ENCODE measurements around the gene ROR1. TPM values are rescaled to one million over a fixed set of nuclear protein-coding genes. Genes with fewer than 3 reads are reported as not detected.

Gene ROR1
- total RNA-seq, 2 experiments from 2014 or later, result not detected

DNA sequence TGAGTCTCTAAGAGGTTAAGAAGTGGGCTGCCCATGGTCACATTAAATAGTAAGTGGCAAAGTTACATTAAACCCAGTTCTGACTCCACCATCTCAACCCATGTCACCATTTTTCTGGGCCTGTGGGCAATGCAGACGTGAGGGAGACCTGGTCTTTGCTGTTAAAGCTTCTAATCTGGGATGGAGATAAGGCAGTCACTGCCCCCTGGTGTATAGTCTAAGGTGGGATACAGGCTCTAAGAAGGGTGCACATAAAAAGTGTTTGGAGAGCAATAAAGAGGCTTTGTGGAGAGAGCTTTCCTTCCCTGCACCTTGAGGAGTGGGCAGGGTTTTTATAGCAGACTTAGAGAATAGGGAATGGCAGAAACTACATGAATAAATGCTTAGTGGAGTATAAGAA, 141.3 kb downstream of the ROR1 start:
- intact Hi-C loops (cut with micrococcal nuclease), result no loop called here
- H3K27me3 Mint-ChIP-seq, result peaks cover 1% of the 10 kb centered on the region
- TF ChIP-seq, protein P1, sequence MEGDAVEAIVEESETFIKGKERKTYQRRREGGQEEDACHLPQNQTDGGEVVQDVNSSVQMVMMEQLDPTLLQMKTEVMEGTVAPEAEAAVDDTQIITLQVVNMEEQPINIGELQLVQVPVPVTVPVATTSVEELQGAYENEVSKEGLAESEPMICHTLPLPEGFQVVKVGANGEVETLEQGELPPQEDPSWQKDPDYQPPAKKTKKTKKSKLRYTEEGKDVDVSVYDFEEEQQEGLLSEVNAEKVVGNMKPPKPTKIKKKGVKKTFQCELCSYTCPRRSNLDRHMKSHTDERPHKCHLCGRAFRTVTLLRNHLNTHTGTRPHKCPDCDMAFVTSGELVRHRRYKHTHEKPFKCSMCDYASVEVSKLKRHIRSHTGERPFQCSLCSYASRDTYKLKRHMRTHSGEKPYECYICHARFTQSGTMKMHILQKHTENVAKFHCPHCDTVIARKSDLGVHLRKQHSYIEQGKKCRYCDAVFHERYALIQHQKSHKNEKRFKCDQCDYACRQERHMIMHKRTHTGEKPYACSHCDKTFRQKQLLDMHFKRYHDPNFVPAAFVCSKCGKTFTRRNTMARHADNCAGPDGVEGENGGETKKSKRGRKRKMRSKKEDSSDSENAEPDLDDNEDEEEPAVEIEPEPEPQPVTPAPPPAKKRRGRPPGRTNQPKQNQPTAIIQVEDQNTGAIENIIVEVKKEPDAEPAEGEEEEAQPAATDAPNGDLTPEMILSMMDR (IDR thresholded peaks at IDR 0.05), result no peak
- H3K4me3 Mint-ChIP-seq, result no peak overlapping the region
- POLR2A ChIA-PET, result no interaction called here
- H3K27ac Mint-ChIP-seq, result no peak overlapping the region
- H3K9me3 Mint-ChIP-seq, result no peaks in the 10 kb centered on the region
- H3K4me1 Mint-ChIP-seq (ENCODE audit: low read depth), result no peaks in the 10 kb centered on the region
- DNase-seq, result no peak
- H3K36me3 Mint-ChIP-seq (ENCODE audit: low read depth), result no peaks in the 10 kb centered on the region
- CTCF ChIA-PET, result interaction anchor here (1.3 to 1.5 kb wide), 2 partner anchors 14 to 223 kb away, joined by 3 to 10 read pairs; no protein-coding TSS in a partner anchor
- no peak for ATAC-seq

DNA sequence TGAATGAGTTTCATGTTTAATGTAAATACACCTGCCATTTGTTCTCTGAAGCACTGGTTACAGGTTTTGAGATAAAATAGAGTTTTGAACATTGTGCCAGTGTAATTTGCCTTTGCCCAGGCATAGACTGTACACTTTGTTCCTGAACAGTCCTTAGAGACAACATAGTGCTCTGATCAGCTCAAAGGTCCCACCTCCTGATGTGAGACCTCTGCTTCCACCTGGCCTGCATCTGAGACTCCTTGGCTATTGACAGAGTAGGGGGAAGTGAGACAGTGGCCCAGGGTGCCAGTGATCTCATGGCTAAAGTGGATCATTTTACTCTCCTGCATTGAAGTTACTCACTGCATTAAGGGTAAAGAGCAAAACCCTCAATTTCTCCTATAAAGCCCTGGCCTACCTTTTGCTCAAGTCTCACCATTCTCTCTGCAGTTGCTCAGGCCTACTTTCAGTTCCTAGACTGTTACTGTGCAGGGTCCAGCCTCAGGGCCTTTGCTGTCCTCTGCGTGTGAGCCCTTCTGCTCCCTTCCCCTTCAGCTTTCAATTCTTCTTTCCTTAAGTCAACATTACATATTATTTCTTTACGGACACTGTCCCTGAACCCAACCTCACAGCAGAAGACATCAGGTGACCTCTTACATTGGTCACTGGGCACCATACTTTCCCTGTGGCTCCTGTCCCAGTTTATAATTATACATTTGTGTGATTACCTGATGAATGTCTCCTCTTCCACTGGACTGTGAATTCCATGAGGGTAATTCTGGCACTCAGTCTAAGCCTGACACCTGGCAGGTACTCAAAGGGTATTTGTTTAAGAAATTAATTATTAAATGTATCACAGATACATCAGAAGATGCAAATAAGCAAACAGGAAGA, 142.9 kb downstream of the ROR1 start:
- DNase-seq (no peak), ATAC-seq (no peak)
- Mint-ChIP-seq H3K36me3 (ENCODE audit: low read depth) (no peaks in the 10 kb centered on the region), H3K27ac (no peak overlapping the region), H3K27me3 (peaks cover 1% of the 10 kb centered on the region), H3K9me3 (no peaks in the 10 kb centered on the region), H3K4me1 (ENCODE audit: low read depth) (no peaks in the 10 kb centered on the region), H3K4me3 (no peak overlapping the region)
- intact Hi-C loops (cut with micrococcal nuclease), result no loop called here
- TF ChIP-seq, protein P1 (IDR thresholded peaks at IDR 0.05), result no peak
- CTCF ChIA-PET, result no interaction called here
- POLR2A ChIA-PET, result no interaction called here

DNA sequence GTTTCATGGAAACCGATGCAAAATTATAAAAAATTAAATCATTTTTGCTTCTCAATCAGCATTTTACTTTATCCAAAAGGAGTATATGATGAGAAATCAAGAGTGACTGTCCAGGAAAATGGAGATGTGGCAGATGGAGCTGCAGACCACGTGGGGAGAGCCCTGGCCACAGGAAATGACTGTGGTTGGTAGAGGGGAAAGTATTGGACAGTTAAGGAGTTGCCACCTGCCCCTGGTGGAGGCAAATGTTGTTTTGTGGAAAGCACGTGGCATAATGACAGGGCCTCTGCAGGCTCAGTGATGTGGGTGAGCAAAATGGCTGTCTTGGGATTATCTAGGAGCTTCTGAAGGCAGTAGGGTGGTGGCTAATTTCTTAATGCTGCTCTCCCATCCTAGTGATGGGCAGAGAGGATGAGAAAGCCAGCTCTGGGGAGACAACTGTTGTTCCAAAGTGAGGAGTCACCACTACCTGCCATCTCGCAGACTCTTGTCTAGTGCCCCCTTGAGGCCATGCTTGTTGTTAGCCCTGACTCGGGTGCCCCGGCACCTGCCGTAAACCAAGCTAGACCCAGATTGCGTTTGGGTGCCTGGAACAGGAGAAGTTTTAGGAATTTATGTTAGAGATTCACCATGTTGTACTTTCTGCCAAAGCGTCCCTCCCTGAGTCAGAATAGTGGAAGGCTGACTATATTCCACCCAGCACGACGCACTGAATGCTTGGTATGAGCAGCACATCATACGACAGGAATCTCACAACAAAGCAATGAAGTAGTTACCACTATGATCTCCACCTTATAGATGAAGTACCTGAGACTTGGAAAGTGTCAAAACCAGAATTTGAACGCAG, 144.0 kb downstream of the ROR1 start:
- ChIA-PET CTCF (interaction anchor here (1.0 to 1.4 kb wide), 4 partner anchors 10 to 225 kb away, joined by 3 to 5 read pairs (median 4); no protein-coding TSS in a partner anchor), POLR2A (no interaction called here)
- ATAC-seq, result no peak
- TF ChIP-seq, protein P1 (IDR thresholded peaks at IDR 0.05), result no peak
- H3K27me3 Mint-ChIP-seq, result peaks cover 1% of the 10 kb centered on the region
- intact Hi-C loops (cut with micrococcal nuclease), result no loop called here
- DNase-seq, result peak; percentile 41
- no peak overlapping the region for H3K27ac Mint-ChIP-seq
- H3K4me1 Mint-ChIP-seq (ENCODE audit: low read depth), result no peaks in the 10 kb centered on the region
- H3K4me3 Mint-ChIP-seq, result no peak overlapping the region
- H3K9me3 Mint-ChIP-seq, result no peaks in the 10 kb centered on the region
- H3K36me3 Mint-ChIP-seq (ENCODE audit: low read depth), result no peaks in the 10 kb centered on the region

DNA sequence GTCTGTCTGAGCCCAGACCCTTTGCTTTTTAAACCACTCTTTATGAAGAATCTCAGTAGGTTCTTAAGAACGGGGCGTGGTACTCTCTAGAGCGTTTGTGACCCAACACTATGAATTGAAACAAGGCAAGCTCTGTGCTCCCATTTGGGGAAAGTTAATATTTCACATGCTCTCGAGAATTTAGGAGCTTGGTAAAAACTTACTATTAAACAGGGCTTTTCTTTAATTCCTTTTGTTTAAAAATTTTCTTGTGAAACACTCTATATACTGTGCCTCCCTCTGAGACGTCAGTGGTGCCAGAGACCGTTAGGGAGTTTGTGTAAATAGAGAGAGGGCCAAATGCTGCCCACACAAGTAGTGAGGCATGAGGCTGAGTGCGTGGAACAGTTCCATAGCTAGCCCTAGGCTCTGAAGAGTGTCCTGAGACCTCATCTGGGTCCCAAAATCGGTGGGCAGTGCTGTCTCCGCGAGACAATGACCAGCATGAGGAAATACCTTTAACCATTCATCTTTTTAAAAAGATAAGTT, 144.7 kb downstream of the ROR1 start:
- CTCF ChIA-PET, result interaction anchor here (1.0 to 1.4 kb wide), 4 partner anchors 10 to 226 kb away, joined by 3 to 5 read pairs (median 4); no protein-coding TSS in a partner anchor
- Mint-ChIP-seq H3K36me3 (ENCODE audit: low read depth) (no peaks in the 10 kb centered on the region), H3K4me3 (no peak overlapping the region), H3K27ac (no peak overlapping the region), H3K4me1 (ENCODE audit: low read depth) (no peaks in the 10 kb centered on the region), H3K9me3 (no peaks in the 10 kb centered on the region), H3K27me3 (peaks cover 1% of the 10 kb centered on the region)
- POLR2A ChIA-PET, result interaction anchor here (0.6 kb wide), 1 partner anchor 278 kb away, joined by 3 read pairs; no protein-coding TSS in a partner anchor
- ATAC-seq (no peak), DNase-seq (no peak)
- intact Hi-C loops (cut with micrococcal nuclease), result no loop called here
- TF ChIP-seq, protein P1 (IDR thresholded peaks at IDR 0.05), result no peak

Data from activated CD8-positive, alpha-beta T cell treated with anti-CD3 and anti-CD28 coated beads for 36 hours (primary cell).